Hindlimb muscle (tissue), 1 donor: ENCODE measurements around the gene CHST2. TPM values are rescaled to one million over a fixed set of nuclear protein-coding genes. Genes with fewer than 3 reads are reported as not detected.
"Not testable (repeated sequence)": the region's sequence is repeated elsewhere in the genome, so short reads cannot be mapped to it uniquely, and the experiment has no call there.

Experiments
- DNase-seq: peaks from one replicate; pipeline ENCODE4 v3.0.0-alpha.2; 2013
- polyA plus RNA-seq: library from polyadenylated mRNA; unstranded; fragments of 120-200 nt; gene quantifications from one replicate; pipeline ENCODE4 v1.2.1, GENCODE V29; 2013; ENCODE audit not compliant: insufficient read length

CHST2 gene
- polyA plus RNA-seq, result 4.4 TPM

- peak; percentile 87 for DNase-seq
Observed at GRCh38 chr3:143119009-143119914, at the start of gene CHST2. CHST2 (plus strand) TSS chr3:143119771; CDS start chr3:143120817, 1,046 bp downstream.

GRCh38 chr3:143070977-143071551 is 48.5 kb upstream of the CHST2 start:
- no peak for DNase-seq

DNA sequence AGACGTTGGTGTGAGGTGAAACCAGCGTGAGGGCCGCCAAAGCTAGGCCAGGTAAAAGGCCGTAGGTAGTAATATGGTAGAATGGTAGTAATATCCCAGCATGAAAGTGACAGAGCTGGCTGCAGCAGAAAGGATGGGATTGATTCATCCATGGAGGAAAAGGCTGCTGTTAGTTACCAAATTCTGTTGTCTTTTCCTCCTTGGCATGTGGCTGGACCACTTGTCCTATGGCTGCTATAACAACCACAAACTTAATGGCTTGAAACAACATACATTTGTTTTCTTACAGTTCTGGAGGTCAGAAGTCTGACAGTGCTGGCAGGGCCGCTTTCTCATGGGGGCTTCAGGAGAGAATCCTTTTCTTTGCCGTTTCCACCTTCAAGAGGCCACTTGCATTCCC is 47.8 kb upstream of the CHST2 start:
- DNase-seq, result no peak

- not testable (repeated sequence) for DNase-seq
Observed at GRCh38 chr3:143072298-143073020, 47.1 kb upstream of the CHST2 start.

GRCh38 chr3:143073541-143073940 is 46.0 kb upstream of the CHST2 start:
- DNase-seq, result not testable (repeated sequence)

- DNase-seq, result not testable (repeated sequence)
Observed at GRCh38 chr3:143073983-143074382, 45.6 kb upstream of the CHST2 start.

GRCh38 chr3:143078883-143079282 is 40.7 kb upstream of the CHST2 start:
- no peak for DNase-seq

- no peak for DNase-seq
Observed at GRCh38 chr3:143080196-143080595, 39.4 kb upstream of the CHST2 start.

- DNase-seq, result no peak
Observed at GRCh38 chr3:143081365-143081764, 38.2 kb upstream of the CHST2 start.

DNA sequence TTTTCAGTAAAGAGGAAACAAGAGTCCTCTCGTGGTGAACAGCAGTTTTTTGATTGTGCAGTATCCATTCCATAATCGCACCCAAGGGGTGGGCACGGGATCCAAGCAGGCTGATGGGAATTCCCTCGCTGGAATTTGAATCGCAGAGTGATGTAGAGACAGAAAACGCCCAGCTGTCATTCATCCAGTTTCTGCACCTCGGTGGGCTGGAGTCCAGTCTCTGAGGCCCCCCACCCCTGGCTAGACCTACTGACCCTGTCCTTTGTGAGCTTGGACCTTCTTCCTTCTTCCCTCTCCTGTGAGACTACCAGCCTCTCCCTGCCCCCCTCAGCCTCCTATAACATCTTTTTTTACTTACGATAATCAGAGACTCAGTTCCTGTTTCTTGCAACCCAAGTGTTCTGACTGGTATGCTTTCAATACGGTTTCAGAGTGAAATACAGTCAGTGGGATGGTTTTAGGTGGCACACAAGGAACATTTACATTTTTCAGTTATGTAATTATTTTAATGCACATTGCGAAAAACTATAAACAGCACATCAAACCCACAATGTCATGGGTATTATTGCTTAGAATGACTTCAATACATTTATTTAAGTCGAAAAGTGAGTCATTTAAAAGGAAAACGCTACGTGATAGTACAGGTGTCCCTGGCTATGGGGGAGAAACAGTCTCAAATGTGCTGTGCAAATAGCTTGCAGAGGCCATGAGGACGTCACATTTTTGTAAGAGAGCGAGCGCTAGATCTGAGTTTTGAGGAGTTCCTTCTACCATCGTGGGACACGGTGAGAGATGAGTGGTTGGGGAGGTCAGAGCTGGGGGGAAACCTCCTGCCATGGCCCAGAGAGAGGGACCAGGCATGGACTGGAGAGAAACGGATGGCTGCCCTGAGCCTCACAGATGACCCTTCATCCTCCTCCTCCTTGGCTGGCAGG is 37.5 kb upstream of the CHST2 start:
- no peak for DNase-seq

- no peak for DNase-seq
Observed at GRCh38 chr3:143083781-143084180, 35.8 kb upstream of the CHST2 start.

- DNase-seq, result no peak
Observed at GRCh38 chr3:143084856-143085731, 34.5 kb upstream of the CHST2 start.

- no peak for DNase-seq
Observed at GRCh38 chr3:143088835-143089234, 30.7 kb upstream of the CHST2 start.

- no peak for DNase-seq
Observed at GRCh38 chr3:143089965-143090364, 29.6 kb upstream of the CHST2 start.

DNA sequence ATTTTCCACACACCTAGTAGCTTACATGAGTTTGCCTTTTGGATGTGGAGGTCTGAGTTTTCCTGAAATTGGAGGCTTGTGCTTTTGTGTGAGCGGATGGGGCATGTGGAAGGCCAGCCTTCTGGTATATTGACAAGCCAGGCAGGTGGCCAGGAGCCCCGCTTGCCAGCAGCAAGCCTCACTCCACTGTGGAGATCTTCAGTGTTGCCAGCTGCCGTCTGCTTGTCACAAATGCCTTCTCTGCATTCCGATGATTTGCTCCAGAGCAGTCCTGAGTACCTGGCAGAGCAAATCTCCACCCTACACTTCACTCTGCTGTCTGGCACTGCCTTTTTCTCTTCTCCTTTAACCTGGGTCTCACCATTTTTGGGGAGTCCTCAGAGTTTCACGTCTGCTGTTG is 29.1 kb upstream of the CHST2 start:
- DNase-seq, result peak; percentile 29

GRCh38 chr3:143090976-143091837 is 28.4 kb upstream of the CHST2 start:
- DNase-seq, result no peak

DNA sequence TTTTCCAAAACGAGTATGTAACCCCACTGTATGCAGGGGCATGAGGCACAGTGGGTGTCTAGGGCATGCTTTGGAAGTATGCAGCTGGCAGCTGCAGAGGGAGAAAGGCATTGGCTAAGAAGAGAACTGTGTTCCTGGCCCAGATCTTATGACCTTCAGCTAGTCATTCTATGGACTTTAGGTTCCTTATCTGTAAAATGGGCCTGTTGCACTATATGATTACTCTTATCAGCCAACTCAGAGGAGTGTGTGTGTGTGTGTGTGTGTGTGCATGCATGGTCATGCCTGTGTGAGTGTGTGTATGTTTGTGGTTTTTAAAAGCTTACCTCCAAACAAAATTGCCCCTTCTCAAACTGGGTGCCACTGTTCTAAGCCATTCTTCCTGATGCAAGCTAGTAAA is 27.4 kb upstream of the CHST2 start:
- DNase-seq, result no peak

GRCh38 chr3:143095813-143096212 is 23.8 kb upstream of the CHST2 start:
- no peak for DNase-seq

DNA sequence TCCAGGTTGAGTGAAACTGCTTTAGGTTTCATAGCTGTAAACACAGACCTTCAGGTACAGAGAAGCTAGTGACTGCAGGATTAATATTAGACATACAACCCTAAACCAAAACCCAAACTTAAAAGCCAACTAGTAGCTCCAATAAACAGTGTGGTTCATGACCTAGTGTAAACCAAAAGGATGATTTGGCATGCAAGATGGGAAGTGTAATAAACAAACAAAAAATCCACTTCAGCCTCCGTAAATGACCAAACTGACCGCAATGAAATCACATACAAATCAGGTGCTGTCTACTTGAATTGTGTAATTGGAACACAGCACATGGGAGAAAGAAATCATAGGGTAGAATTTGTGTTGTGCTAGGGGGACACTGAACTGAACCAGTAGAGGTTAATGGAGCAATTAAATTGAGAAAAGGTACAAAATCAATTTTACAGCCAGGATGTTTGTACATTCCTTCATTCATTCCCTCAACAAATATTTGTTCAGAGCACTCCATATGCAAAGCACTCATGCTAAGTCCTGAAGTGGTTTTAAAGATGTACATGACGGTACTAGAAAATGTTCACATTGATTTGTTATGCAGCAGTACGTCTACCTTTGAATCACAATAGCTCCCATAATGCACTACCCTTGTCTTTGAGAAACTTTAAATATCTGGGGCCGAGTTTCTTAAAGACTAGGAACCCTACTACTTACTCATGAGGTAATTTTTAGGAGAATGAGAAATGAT is 21.4 kb upstream of the CHST2 start:
- no peak for DNase-seq
